Esophagus squamous epithelium (tissue), 5 donors: ENCODE results near the gene BCDIN3D. TPM values are rescaled to one million over a fixed set of nuclear protein-coding genes. Genes with fewer than 3 reads are reported as not detected.
A peak's percentile ranks its signal among the peaks of the same experiment; 100 is the strongest.

ENCODE experiments used
- DNase-seq: peaks from one replicate; lab custom pipeline; 2025; lab: John Stamatoyannopoulos, UW
- H3K27ac ChIP-seq, 4 donors: fragments of 200-600 bp; sonication (generic); one replicate each; pipeline ENCODE4 v1.5.1; 2016 to 2019; ENCODE audit warnings: mild to moderate bottlenecking in 1 of 4
- H3K27me3 ChIP-seq, 4 donors: fragments of 200-600 bp; sonication (generic); 1 replicate in 3 of 4; 2 replicates in 1 of 4; pipeline versions ENCODE4 v1.5.1 to v1.6.0; 2017 to 2021; ENCODE audit warnings: antibody characterized with exemption in 1 of 4
- H3K36me3 ChIP-seq, 3 donors: fragments of 200-600 bp; sonication (generic); one replicate each; pipeline ENCODE4 v1.5.1; 2016 to 2019
- H3K4me1 ChIP-seq, 3 donors: fragments of 200-600 bp; sonication (generic); one replicate each; pipeline ENCODE4 v1.5.1; 2017 to 2019
- H3K4me3 ChIP-seq, 4 donors: fragments of 200-600 bp; sonication (generic); 1 replicate in 3 of 4; 2 replicates in 1 of 4; pipeline ENCODE4 v1.5.1; 2016 to 2019; ENCODE audit warnings: mild to moderate bottlenecking in 2 of 4, moderate library complexity in 1 of 4
- H3K9me3 ChIP-seq, 3 donors: fragments of 200-600 bp; sonication (generic); one replicate each; pipeline ENCODE4 v1.5.1; 2016 to 2019
- POLR2A ChIP-seq, 4 donors: fragments of 450-650 bp; IDR thresholded peaks; one replicate each; pipeline ENCODE4 v1.6.1; 2017; ENCODE audit warnings: antibody characterized with exemption in 4 of 4, mild to moderate bottlenecking in 4 of 4, moderate library complexity in 3 of 4
- WGBS, 2 donors: methylation state at CpG; one replicate each; pipeline ENCODE4 v1.1.5; 2018; 5-methylcytosine and 5-hydroxymethylcytosine counted together
- intact Hi-C: fragments of 100-400 bp; cut with DNase I; formaldehyde crosslinking; loops from one replicate; pipeline ENCODE4 v1.15.0; 2022
- total RNA-seq, 4 donors: library from RNA; depleted of rRNA; stranded (reverse); fragments of >200 nt; gene quantifications; one replicate each; pipeline ENCODE4 v1.1.0, GENCODE V29; 2016
- TF ChIP-seq, protein P1 (sequence below), 6 experiments: fragments of 450-650 bp in 4 of 6; fragments of 200-600 bp in 2 of 6; sonication (generic) in 2 of 6; IDR thresholded peaks; one replicate each; pipeline ENCODE4 v1.5.1; 2016 to 2019; ENCODE audit warnings: antibody characterized with exemption in 6 of 6, mild to moderate bottlenecking in 4 of 6, moderate library complexity in 4 of 6
- donor health status: DM: yes; HTN: yes; CAD: no.

Gene BCDIN3D
- total RNA-seq, 4 donors from 2014 or later: 2.5 to 4.8 (median 3.0) TPM

DNA sequence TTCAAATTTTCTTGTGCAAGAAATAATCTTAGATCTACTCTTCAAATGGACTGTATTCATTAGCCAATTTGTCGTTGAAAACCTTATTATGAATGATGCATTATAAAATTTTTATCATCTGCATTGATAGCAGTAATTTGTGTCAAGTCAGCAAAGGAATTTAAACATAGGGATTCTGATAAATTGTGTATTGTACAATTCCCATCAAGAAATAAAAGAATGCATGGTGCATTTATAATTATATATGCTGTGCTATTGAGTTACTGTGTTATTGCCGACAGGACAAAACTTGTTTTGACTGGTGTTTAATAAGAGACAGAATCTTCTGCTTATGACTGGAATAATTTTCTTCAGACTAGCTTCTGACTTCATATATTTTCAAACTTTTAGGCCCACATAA, 3.1 kb upstream of the BCDIN3D start:
- whole genome bisulfite sequencing, 2 donors: 57 to 68% methylated on average over 2 of the region's 2 CpGs

DNA sequence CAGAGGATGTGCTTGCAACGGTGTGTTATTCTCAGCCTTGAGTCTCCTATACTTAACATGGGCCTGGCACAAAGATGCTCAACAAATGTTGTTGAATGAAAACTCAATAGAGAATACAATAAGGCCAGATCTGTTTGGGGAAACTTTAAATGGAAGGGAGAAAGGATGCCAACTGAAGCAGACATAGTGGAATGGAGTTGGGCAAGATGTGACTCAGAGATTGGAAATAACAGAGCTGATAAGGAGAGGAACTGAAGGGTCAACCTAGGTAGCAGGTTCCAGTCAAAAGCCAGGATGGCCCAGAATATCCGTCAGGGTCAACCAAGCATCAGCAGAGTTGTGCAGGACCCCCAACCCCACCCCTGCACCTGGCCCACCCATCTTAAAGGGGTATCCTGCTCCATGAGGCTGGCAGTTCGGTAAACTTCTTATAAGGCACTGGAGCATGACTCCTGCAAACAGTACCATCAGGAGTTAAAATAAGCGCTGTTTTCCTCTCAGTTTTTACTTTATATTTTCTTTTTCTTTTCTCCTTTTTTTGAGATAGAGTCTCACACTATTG, 1.1 kb upstream of the BCDIN3D start:
- peaks cover 0 to 18% (median 0%) of the 10 kb centered on the region in 4 donors for H3K27me3 ChIP-seq
- H3K9me3 ChIP-seq: no peaks in the 10 kb centered on the region
- 83% methylated on average over 4 of the region's 4 CpGs for WGBS, 2 donors
- H3K27ac ChIP-seq: peak overlapping the region in 1 of 4 donors; percentile 91
- H3K36me3 ChIP-seq: no peaks in the 10 kb centered on the region
- TF ChIP-seq, protein P1, sequence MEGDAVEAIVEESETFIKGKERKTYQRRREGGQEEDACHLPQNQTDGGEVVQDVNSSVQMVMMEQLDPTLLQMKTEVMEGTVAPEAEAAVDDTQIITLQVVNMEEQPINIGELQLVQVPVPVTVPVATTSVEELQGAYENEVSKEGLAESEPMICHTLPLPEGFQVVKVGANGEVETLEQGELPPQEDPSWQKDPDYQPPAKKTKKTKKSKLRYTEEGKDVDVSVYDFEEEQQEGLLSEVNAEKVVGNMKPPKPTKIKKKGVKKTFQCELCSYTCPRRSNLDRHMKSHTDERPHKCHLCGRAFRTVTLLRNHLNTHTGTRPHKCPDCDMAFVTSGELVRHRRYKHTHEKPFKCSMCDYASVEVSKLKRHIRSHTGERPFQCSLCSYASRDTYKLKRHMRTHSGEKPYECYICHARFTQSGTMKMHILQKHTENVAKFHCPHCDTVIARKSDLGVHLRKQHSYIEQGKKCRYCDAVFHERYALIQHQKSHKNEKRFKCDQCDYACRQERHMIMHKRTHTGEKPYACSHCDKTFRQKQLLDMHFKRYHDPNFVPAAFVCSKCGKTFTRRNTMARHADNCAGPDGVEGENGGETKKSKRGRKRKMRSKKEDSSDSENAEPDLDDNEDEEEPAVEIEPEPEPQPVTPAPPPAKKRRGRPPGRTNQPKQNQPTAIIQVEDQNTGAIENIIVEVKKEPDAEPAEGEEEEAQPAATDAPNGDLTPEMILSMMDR (IDR thresholded peaks at IDR 0.05): no peak
- no peak for TF ChIP-seq POLR2A (IDR thresholded peaks at IDR 0.05)
- DNase-seq: no peak
- peaks cover 10 to 25% (median 14%) of the 10 kb centered on the region in 3 donors for H3K4me1 ChIP-seq
- no peak overlapping the region for H3K4me3 ChIP-seq
- intact Hi-C loops: no loop called here

More for the DNA sequence above, 3.1 kb upstream of the BCDIN3D start:
- no peak for DNase-seq
- no peak for TF ChIP-seq POLR2A (IDR thresholded peaks at IDR 0.05)
- TF ChIP-seq, protein P1 (IDR thresholded peaks at IDR 0.05): no peak
- H3K9me3 ChIP-seq: no peaks in the 10 kb centered on the region
- H3K4me1 ChIP-seq: peaks cover 10 to 22% (median 14%) of the 10 kb centered on the region in 3 donors
- H3K27ac ChIP-seq: no peak overlapping the region
- H3K27me3 ChIP-seq: peaks cover 0 to 36% (median 0%) of the 10 kb centered on the region in 4 donors
- intact Hi-C loops: no loop called here
- H3K4me3 ChIP-seq: no peak overlapping the region
- no peaks in the 10 kb centered on the region for H3K36me3 ChIP-seq

DNA sequence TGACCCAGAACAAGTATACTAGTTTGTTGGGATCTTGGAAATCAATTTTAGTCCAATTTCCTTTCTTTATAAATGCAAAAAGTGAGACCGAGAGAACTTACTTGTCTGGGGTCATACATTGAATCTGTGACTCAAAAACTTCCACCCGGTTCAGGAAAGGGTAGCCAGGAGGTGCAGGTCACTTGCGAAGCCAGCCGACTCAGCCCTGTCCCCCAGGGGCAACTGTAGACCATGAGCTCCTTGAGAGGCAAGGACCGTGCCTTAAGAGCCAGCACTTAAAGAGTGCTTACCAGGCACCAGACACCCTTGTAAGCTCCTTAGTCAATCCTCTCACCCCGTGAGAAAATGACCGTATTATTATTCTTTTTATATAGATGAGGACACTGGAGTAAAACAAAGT, 505 bp upstream of the BCDIN3D start:
- H3K36me3 ChIP-seq: peaks cover 0 to 4% (median 0%) of the 10 kb centered on the region in 3 donors
- intact Hi-C loops: no loop called here
- peak overlapping the region; percentile 42 to 69 (median 54) for H3K4me3 ChIP-seq
- peak overlapping the region; percentile 91 to 94 (median 94) for H3K27ac ChIP-seq
- peaks cover 10 to 25% (median 14%) of the 10 kb centered on the region in 3 donors for H3K4me1 ChIP-seq
- WGBS, 2 donors: 67% methylated on average over 6 to 7 of the region's 7 CpGs
- no peaks in the 10 kb centered on the region for H3K9me3 ChIP-seq
- DNase-seq: no peak
- H3K27me3 ChIP-seq: peaks cover 0 to 12% (median 0%) of the 10 kb centered on the region in 4 donors
- TF ChIP-seq, protein P1 (IDR thresholded peaks at IDR 0.05): no peak
- TF ChIP-seq POLR2A (IDR thresholded peaks at IDR 0.05): no peak

DNA sequence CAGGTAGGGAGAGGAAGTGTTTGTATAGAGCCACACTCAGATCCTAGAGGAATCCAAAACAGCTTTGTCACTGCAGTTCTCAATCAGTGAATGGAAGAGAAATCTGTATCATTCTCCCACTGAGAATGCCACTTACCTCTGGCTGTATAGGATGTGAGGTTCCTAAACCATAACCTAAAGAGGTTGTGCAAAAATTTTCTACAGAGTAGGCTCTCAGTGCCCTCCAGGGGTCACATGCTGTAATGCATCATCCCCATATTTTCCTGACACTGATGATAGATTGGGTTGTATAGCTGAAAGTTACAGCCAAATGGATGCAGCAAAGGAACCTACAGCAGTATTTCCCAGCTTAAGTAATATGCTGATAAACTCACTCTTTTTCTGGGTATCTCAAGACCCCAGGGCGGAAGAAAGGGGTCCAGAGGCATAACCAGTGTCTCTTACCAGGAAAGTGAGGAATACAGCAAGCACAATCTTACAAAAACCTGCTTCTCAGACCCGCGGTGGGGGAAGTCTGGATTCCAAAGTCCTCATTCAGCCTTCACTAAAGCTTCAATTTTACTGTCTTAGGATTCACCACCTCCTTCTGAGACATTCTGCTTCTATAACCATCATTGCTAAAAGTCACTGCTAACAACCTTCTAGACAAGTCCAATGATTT, 3.8 kb downstream of the BCDIN3D start:
- intact Hi-C loops: loop anchor here (5.0 kb wide), 1 partner anchor 62 kb away; no protein-coding TSS in a partner anchor
- Histone ChIP-seq H3K9me3 (no peaks in the 10 kb centered on the region), H3K27me3 (no peaks in the 10 kb centered on the region), H3K36me3 (peaks cover 0 to 11% (median 0%) of the 10 kb centered on the region in 3 donors), H3K4me1 (peaks cover 10 to 25% (median 14%) of the 10 kb centered on the region in 3 donors), H3K4me3 (no peak overlapping the region), H3K27ac (no peak overlapping the region)
- no peak for TF ChIP-seq POLR2A (IDR thresholded peaks at IDR 0.05)
- TF ChIP-seq, protein P1 (IDR thresholded peaks at IDR 0.05): peak in 5 of 6 experiments; percentile 33 to 67 (median 50)
- WGBS, 2 donors: 44% methylated on average over 3 of the region's 3 CpGs
- no peak for DNase-seq

DNA sequence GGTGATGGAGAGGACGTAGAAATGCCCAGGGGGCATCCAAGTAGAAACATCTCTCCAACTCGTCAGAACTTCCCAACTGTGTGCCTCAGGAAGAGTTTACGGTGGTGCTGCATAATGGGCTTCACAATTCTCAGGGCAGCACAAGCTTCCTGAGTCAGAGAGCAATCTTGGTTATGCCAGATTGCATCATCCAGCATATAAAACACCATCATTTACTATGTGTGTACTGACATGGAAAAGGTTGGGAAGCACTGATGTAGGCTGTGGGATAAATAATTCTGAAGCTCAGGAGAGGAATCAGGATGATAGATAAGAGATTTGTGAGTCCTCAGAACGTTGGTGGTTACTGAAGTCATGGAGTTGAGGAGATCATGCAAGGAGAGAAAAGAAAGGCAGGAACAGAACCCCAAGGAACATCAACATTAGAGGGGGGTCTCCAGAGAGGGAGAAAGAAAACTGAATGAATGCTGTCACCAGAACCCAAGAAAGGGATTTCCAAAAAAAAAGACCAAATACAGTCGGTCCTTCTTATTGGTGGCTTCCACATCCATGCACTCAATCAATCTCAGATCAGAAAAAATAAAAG, 10.0 kb downstream of the BCDIN3D start:
- H3K4me1 ChIP-seq: peaks cover 7 to 12% (median 7%) of the 10 kb centered on the region in 3 donors
- 41 to 51% methylated on average over 5 of the region's 5 CpGs for WGBS, 2 donors
- intact Hi-C loops: no loop called here
- DNase-seq: no peak
- H3K9me3 ChIP-seq: no peaks in the 10 kb centered on the region
- H3K27me3 ChIP-seq: no peaks in the 10 kb centered on the region
- no peak overlapping the region for H3K4me3 ChIP-seq
- H3K36me3 ChIP-seq: peaks cover 0 to 2% (median 0%) of the 10 kb centered on the region in 3 donors
- H3K27ac ChIP-seq: no peak overlapping the region
- TF ChIP-seq, protein P1 (IDR thresholded peaks at IDR 0.05): no peak
- no peak for TF ChIP-seq POLR2A (IDR thresholded peaks at IDR 0.05)
